NCI-H2196 treated with DMSO at 0.1 percent for 48 hours (cell line): ENCODE results near the gene RAF1.

ENCODE experiments used
- DNase-seq: peaks from one replicate; lab custom pipeline; 2025; ENCODE audit not compliant: unreplicated experiment; lab: John Stamatoyannopoulos, UW

Gene RAF1

DNA sequence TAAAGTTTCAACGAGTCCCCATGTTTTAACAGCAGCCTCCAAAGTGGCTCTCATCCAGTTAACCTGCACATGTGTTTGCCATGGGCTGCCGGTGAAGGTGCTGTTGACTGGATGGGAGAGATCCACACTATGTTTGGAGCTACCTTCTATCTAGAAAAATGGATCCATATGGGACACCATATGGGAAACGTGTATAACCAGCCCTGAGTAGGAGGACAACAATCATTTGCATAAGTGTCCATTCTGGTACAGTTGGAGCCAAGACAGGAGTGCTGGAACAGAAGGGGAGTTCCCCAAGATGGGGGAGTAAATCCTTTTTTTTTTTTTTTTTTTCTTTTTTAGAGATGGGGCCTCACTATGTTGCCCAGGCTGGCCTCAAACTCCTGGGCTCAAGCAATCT lies 70.4 kb downstream of the RAF1 start:
- no peak for DNase-seq

DNA sequence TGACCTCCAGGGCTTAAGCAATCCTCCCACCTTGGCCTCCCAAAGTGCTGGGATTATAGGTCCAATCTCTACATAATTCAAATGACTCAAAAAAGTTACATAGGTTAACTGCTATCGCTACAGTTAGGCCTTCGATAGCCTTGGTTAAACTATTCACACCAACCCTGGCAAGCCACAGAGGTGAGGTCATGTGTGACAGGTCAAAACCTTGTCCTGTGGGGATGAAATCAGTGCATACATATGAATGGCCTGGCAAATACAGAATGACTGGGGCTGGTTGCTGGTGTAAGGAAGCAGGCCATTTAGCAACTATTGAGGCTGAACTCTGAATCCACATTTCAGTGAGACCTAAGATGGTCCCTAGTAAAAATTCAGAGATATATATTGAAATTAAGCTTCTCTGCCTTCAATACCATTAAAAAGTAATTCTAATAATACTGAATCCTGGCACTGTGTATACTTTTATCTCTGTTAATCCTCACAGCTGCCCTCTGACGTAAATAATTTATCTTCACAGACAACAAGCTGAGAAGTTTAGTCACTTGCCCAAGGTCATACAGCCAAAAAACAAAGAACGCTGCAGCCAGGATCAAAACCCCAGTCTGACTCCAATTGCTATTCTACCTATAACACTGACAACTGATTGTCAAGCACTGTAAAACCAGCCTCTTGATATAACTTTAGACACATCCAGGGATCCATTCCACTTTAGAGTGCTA lies 71.8 kb downstream of the RAF1 start:
- DNase-seq = no peak

DNA sequence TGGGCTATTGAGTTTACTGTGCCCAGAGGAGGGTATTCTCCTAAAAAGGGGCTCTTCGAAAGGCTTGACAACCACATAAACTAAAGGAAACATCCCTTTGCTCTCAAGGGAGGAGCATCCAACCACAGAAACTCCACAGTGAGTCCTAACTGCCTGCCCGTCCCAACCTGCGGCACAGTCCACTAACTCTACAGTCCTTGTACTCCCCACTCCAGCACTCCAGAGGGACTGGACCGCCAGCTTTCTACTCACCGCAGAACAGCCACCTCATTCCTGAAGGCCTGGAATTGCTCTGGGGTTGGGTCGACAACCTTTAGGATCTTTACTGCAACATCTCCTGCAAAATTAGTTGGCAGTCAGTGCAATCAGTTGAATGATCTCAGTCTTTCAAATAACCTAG lies 72.5 kb downstream of the RAF1 start:
- no peak for DNase-seq

DNA sequence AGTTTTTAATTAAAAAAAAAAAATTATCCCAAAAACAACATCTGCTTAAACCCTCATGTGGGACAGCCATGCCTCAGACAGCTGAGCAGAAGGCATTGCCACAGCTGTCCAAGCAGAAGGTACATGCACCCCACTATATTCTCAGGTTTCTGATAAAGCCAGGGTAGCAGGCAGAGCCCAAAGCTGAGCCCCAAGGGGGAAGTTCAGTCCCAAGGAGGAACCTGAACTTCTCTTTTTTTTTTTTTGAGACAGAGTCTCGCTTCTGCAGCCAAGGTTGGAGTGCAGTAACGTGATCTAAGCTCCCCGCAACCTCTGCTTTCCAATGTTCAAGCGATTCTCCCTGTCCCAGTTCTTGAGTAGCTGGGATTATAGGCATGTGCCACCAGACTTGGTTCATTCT lies 73.8 kb downstream of the RAF1 start:
- DNase-seq = no peak

DNA sequence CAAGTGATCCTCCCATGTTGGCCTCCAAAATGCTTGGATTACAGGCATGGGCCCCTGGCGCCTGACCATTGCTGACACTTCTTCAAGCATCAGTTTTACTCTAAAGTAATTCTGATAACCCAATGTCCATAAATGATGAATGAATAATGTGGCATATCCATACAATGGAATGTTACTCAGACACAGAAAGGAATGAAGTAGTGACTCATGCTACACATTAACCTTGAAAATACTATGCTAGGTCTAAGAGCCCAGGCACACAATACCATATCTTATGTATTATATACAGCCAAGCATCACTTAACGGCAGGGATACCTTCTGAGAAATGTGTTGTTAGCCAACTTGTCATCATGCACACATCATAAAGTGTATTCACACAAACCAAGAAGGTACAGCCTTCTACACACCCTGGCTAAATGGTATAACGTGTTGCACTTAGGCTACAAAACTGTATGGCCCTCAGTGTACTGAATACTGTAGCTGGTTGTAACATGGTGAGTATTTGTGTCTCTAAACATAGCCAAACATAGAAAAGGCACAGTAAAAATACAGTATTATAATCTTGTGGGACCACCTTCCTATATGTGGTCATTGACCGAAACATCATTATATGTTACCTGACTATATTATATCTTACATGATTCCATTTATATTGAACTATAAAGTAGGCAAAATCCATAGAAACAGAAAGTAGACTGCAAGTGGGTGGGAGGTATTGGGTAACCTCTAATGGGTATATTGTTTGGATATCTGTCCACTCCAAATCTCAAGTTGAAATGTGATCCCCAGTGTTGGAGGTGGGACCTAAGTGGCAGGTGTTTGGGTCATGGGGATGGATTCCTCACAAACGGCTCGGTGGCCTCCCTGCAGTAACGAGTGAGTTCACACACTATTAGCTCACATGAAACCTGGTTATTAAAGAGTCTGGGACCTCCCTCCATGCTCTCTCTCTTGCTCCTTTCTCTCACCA lies 75.6 kb downstream of the RAF1 start:
- peak; percentile 7 for DNase-seq

DNA sequence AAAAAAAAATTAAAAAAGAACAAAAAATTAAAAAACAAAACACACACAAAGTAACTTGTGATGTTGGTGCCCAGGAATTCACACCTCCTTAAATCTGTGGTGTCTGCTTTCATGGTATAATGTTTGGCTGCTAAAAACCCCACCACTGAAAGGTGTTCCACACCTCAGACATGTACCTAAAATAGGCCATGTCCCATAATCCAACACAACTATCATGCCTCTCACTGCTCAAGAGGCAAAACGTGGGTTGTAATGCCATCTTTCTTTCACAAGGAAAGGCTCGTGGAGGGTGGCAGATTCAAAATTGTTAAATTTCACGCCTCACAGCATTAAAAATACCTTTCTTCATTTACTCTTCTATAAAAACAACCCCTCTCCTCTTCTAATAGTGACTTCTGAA lies 77.5 kb downstream of the RAF1 start:
- no peak for DNase-seq

DNA sequence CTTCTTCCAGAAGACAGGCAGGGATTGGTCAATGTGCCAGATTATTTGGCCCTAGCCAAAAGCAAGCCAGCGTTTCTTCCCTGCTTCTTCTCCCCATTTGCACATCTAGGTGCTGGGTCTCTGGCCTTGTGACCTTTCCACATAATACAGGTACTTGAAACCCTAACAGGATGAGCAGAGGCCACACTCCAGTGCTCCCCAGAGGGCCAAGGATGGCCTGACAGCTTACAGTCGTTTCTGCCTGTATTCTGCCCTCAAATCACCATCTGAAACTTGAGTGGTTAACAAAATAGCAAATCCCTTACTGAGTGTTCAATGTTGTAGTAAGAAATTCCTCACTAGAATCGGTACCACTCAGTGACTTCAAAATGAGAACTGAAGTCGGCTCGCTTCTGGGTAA lies 77.9 kb downstream of the RAF1 start:
- DNase-seq = no peak

DNA sequence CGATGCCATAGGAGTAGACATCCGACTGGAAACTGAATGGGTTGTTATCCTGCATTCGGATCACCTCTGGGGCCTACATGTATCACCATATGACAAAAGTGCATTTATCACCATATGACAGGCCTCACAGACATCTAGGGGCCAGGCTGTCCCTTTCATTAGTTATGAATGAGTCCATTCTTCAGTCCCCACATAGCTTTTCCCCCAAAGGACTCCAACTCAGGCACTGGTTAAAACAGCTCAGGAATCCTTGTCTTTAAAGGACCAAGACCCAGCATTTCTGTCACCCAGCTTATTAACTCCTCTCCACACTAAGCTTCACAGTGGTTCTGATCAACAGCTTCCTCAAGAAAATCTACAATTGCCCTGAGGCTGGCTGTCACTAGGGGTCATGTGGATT lies 78.7 kb downstream of the RAF1 start:
- DNase-seq = no peak

DNA sequence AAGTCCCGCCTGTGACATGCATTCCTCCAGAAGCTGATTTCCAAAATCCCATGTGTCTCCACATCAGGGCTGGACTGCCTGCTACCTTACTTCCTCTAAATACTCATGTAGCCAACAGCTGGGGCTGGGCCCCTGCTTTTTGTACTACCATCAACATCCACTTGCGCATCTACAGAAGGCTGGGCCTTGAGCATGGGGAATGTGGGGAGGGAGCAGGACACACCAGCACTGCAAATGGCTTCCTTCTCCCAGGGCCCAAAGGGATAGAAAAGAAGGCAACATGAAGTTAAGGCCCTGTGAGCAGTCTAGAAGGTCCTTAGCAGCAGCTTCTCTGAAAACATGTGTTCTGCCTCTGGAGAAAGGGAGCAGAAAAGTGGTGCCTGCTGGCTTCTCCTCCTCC lies 79.8 kb downstream of the RAF1 start:
- DNase-seq = no peak

DNA sequence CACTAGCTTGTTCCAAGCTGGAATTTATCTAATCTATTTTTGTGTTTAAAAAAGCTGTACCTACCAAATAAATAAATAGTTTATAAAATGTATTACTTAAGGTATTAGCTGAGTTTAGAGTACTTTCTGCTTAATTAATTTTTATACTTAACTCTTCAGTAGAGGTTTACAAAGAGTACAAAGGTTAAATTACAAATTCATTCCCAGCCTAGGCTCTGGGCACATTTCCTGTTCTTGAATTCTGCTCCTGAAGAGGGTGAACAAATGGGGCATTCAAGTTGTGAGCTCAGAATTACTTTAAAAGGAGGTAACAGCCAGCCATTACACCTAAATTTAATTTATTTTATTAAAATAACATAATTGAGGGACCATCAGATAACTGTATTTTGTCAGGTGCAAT lies 80.6 kb downstream of the RAF1 start:
- no peak for DNase-seq

DNA sequence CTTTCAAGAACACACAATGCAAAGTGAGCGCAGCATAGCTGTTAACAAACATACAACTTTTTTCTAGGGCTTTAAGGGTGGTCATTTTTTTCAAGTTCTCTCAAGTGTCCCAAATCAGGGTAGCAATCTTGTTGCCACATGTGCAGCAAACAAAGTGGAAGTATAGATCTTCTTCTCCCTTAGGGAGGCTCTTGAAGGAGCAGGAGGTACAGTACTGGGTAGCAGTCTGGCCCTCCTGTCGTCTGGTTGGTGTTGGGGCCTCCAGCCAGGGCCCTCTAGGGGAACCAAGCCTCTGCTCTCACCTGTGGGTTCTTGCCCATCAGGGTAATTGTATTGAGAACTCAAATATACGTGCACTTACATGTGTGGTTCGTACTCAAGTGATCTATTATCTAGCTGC lies 81.2 kb downstream of the RAF1 start:
- no peak for DNase-seq

DNA sequence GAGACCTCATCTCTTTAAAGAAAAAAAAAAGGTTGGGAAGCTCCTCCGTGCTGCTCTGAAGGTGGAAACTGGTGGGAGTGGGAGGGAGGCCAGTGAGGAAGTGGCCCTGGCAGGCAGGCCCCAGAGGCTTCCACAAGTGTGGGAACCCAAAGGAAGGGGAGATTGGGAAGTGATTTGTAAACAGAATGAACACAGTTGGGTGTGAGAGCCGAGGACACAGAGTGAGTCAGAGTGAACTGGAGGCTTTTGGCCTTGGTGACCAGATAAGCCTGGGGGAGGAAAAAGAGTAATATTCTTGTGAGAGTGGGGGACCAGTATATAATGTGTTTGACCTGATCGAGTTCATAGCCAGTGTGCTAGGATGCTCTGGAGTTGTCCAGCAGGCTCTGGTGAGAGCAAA lies 84.0 kb downstream of the RAF1 start:
- DNase-seq = no peak

DNA sequence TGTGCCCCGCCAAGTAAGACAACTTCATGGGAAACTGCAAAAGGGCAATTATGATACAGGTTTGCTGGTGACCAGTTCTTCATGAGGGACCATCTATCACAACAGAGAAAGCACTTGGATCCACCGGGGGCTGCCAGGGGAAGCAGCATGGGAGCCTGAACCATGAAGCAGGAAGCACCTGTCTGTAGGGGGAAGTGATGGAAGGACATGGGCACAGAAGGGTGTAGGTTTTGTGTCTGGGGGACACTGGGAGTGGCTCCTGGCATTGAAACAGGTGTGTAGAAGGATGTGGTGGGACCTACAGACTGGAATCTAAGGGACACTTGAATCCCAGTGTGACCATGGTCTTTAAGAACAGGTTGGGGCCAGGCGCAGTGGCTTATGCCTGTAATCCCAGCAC lies 84.5 kb downstream of the RAF1 start:
- no peak for DNase-seq

DNA sequence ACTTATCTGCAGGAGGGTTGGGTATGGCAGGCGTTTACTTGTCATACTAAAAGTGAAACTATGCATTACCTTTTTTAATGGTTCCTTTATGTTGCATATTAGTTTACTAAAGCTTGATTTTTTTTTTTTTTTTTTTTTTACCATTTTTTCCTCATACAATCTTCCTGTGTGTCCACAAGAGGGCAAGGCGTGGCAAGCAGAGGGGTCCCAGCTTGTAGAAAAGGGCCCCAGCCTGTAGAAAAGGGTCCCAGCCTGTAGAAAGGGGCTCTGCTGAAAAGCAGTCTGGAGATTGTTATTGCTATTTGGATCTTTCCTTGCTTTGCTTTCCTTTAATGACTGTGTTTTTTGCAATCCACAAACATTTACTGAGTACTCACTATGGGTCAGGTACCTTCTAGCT lies 85.2 kb downstream of the RAF1 start:
- DNase-seq = no peak

DNA sequence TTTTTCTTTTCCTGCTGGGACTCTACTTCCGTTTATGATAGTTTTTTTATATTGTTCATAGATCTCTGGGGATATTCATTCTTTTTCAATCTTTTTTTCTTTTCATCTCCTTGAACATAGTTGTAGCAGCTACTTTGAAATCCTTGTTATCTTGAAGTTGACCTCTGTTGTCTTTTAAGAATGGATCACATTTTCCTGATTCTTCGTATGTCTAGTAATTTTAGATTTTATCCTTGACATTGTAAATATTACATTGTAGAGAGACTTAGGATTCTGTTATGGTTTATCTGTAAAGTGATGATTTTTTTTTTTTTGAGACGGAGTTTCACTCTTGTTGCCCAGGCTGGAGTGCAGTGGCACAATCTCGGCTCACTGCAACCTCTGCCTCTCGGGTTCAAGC lies 86.5 kb downstream of the RAF1 start:
- no peak for DNase-seq

DNA sequence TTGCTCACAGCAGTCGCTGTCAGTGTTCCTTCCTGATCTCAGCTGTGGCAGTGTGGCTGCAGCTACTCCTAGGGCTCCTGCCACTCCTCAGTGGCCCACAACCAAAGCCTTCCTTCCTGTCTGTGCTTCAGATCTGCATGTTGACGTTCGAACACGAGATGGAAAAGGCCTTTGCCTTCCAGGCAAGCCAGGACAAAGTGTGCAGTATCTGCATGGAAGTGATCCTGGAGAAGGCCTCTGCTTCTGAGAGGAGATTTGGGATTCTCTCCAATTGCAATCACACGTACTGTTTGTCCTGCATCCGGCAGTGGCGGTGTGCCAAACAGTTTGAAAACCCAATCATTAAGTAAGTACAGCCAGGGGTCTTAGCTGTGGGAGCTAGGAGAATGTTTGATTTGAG lies 89.3 kb downstream of the RAF1 start:
- no peak for DNase-seq

DNA sequence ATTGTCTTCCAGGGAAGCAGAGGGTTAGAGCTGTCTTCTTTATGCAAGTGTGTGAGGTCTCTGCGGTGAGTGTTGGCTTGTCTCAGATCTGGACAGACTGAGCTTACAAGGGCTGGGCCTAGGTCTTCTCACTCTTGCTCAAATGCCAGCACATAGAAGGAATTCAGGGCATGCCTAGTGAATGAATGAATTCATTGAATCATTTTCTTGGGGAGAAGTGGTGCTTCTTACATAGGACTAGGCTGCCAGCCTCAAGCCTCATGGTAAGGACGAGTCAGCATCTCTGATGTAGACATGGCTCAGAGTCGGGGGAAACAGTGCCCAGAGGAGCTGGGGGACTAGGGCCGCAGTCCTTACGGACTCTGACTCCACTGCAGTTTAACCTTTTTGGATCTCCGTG lies 89.8 kb downstream of the RAF1 start:
- no peak for DNase-seq

DNA sequence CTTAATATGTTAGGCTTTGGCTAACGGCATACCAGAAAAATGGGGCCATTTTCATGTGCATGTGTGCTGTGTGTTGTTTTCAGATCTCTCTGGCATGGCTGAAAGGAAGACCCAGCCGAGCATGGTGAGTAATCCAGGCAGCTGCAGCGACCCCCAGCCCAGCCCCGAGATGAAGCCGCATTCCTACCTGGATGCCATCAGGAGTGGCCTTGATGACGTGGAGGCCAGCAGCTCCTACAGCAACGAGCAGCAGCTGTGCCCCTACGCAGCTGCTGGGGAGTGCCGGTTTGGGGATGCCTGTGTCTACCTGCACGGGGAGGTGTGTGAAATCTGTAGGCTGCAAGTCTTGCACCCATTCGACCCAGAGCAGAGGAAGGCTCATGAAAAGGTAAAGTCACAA lies 91.9 kb downstream of the RAF1 start:
- DNase-seq = no peak

DNA sequence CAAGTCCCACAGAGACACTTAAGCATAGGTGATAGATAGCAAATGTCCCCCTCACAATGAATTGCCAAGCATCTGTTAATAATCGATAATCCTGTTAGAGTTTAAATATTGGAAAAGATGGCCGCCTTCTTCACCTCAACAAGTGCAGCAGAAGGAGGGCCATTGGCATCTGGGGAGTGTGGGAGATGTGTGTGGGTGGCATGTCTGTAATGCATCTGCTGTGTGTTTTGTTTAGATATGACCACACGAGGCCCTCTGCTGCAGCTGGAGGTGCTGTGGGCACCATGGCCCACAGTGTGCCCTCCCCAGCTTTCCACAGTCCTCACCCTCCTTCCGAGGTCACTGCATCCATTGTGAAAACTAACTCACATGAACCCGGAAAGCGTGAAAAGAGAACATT lies 94.1 kb downstream of the RAF1 start:
- DNase-seq = no peak

DNA sequence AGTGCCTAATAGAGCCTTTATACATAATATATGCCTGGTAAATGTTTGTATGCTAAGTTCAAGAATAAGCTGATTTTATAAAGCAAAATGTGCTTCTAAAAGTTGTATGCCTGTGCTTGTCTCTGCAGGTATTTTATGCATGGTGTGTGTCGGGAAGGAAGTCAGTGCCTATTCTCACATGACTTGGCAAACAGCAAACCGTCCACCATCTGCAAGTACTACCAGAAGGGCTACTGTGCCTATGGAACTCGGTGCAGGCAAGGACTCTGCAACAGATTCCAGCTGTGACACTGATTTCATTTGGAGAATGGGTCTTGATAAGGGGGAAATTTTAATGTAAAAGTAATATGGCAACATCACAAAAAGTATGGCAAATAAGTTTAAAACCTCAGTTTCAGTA lies 95.2 kb downstream of the RAF1 start:
- no peak for DNase-seq

DNA sequence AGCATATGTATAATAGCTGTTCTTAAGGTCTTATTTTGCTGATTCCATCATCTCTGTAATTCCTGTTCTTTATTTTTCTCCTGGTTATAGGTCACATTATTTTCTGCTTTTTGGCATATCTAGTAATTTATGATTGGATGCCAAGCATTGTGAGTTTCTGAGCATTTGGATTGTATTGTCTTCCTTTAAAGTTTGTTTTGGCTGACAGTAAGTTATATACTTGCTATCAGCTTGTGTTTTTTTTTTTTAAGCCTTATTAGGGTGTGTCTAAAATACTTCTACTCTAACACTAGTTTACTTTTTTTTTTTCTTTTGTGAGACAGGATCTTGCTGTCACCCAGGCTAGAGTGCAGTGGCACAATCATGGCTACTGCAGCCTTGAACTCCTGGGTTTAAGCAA lies 96.9 kb downstream of the RAF1 start:
- DNase-seq = no peak

DNA sequence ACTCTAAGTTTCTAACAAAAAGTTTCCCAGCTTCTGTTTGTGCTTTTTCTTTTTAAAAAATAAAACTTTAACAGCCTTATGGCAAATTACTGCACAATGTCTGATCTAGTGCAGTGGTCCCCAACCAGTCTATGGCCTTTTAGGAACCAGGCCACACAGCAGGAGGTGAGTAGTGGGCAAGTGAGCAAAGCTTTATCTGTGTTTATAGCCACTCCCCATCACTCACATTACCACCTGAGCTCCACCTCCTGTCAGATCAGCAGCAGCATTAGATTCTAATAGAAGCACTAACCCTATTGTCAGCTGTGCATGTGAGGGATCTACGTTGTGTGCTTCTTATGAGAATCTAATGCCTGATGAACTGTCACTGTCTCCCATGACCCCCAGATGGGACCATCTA lies 101.5 kb downstream of the RAF1 start:
- DNase-seq = no peak

DNA sequence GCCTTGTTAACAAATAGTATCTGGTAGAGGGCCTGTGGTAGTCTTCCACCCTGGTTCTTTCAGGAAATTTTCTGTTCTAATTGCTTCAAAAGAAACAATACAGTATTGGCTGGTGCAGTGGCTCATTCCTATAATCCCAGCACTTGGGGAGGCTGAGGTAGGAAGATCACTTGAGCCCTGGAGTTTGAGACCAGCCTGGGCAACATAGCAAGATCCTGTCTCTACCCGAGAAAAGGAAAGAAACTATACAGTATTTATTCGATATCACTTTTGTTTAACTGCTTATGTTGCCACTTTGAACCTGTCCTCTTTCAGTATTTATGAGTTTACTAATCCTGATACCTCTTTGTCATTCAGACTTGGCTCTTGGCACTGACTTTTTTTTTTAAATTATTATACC lies 102.5 kb downstream of the RAF1 start:
- DNase-seq = no peak
